ENCODE measurements around the gene ZNF500.

Gene ZNF500

GRCh38 chr16:4704913-4705312, 62.0 kb downstream of the ZNF500 start:
- no peak for DNase-seq (ENCODE audit: low read depth)

- no peak for DNase-seq (ENCODE audit: low read depth)
These were observed 62.5 kb downstream of the ZNF500 start for GRCh38 chr16:4704491-4704890.

GRCh38 chr16:4703906-4704305, 63.1 kb downstream of the ZNF500 start:
- no peak for DNase-seq (ENCODE audit: low read depth)

- no peak for DNase-seq (ENCODE audit: low read depth)
These were observed 64.5 kb downstream of the ZNF500 start for GRCh38 chr16:4702466-4702808.

- no peak for DNase-seq (ENCODE audit: low read depth)
These were observed 65.0 kb downstream of the ZNF500 start for GRCh38 chr16:4701791-4702465.

- no peak for DNase-seq (ENCODE audit: low read depth)
These were observed 65.8 kb downstream of the ZNF500 start for GRCh38 chr16:4700997-4701743.

- no peak for DNase-seq (ENCODE audit: low read depth)
These were observed 66.5 kb downstream of the ZNF500 start for GRCh38 chr16:4700380-4700996.

GRCh38 chr16:4699046-4699556, 67.9 kb downstream of the ZNF500 start:
- no peak for DNase-seq (ENCODE audit: low read depth)

GRCh38 chr16:4698321-4699045, 68.5 kb downstream of the ZNF500 start:
- DNase-seq (ENCODE audit: low read depth), result no peak
